Naive B cell (primary cell): ENCODE data around the gene TPSD1. TPM values are rescaled to one million over a fixed set of nuclear protein-coding genes. Genes with fewer than 3 reads are reported as not detected.

Experiments used
- ATAC-seq, 2 donors: fragments of 150-1000 bp; cut with Tn5 transposase; 2 replicates each; pipeline ENCODE4 v1.10.0; 2021; ENCODE audit warnings: low read depth in 2 of 2, mild to moderate bottlenecking in 2 of 2, moderate library complexity in 2 of 2
- DNase-seq: peaks from one replicate; pipeline ENCODE4 v3.0.0; 2022
- H3K27ac Mint-ChIP-seq, 6 donors: one replicate each; pipeline ENCODE4 v1.8.0; 2020 to 2022; ENCODE audit warnings: mild to moderate bottlenecking in 6 of 6, mixed read lengths in 6 of 6, moderate library complexity in 5 of 6, inconsistent platforms in 2 of 6
- H3K27me3 Mint-ChIP-seq, 3 donors: one replicate each; pipeline ENCODE4 v1.8.0; 2021 to 2022; ENCODE audit warnings: mixed read lengths in 3 of 3, mild to moderate bottlenecking in 1 of 3
- H3K36me3 Mint-ChIP-seq, 2 donors: one replicate each; pipeline ENCODE4 v1.8.0; 2020 to 2022; ENCODE audit warnings: mixed read lengths in 2 of 2, inconsistent platforms in 1 of 2, mild to moderate bottlenecking in 1 of 2
- H3K4me1 Mint-ChIP-seq, 3 donors: one replicate each; pipeline ENCODE4 v1.8.0; 2020 to 2022; ENCODE audit warnings: mixed read lengths in 3 of 3, inconsistent platforms in 1 of 3, mild to moderate bottlenecking in 1 of 3, moderate library complexity in 1 of 3
- H3K4me3 Mint-ChIP-seq, 8 donors: one replicate each; pipeline ENCODE4 v1.8.0; 2020 to 2022; ENCODE audit warnings: mild to moderate bottlenecking in 8 of 8, mixed read lengths in 8 of 8, moderate library complexity in 8 of 8, inconsistent platforms in 2 of 8
- H3K9me3 Mint-ChIP-seq, 7 donors: one replicate each; pipeline ENCODE4 v1.8.0; 2020 to 2022; ENCODE audit warnings: mixed read lengths in 7 of 7, mild to moderate bottlenecking in 5 of 7, inconsistent platforms in 2 of 7, moderate library complexity in 1 of 7
- polyA plus RNA-seq, 6 donors: library from polyadenylated mRNA; unstranded; fragments of 300-500 nt; fragmentation: Illumina TruSeq; gene quantifications; one replicate each; pipeline ENCODE4 v1.2.3, GENCODE V29; 2021; ENCODE audit warnings: low read depth in 6 of 6

Gene TPSD1
- polyA plus RNA-seq, 6 donors from 2014 or later, result not detected

GRCh38 chr16:1257561-1258224 is 1.8 kb downstream of the TPSD1 start:
- H3K36me3 Mint-ChIP-seq, result no peaks in the 10 kb centered on the region
- H3K27ac Mint-ChIP-seq, result no peak overlapping the region
- H3K4me1 Mint-ChIP-seq, result peaks cover 6% of the 10 kb centered on the region in 3 donors
- H3K27me3 Mint-ChIP-seq, result peaks cover 4 to 52% (median 26%) of the 10 kb centered on the region in 3 donors
- H3K4me3 Mint-ChIP-seq, result no peak overlapping the region
- no peaks in the 10 kb centered on the region for H3K9me3 Mint-ChIP-seq
- ATAC-seq (no peak), DNase-seq (no peak)

DNA sequence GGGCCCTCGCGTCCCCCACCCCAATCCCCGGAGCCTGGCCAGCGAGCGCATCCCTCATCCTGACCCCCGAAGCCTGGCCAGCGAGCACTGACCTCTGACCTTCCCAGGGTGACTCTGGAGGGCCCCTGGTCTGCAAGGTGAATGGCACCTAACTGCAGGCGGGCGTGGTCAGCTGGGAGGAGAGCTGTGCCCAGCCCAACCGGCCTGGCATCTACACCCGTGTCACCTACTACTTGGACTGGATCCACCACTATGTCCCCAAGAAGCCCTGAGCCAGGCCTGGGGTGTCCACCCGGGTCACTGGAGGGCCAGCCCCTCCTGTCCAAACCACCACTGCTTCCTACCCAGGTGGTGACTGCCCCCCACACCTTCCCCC is 2.3 kb downstream of the TPSD1 start:
- no peak overlapping the region for H3K27ac Mint-ChIP-seq
- no peak overlapping the region for H3K4me3 Mint-ChIP-seq
- DNase-seq (no peak), ATAC-seq (no peak)
- no peaks in the 10 kb centered on the region for H3K9me3 Mint-ChIP-seq
- H3K27me3 Mint-ChIP-seq, result peaks cover 4 to 53% (median 26%) of the 10 kb centered on the region in 3 donors
- H3K4me1 Mint-ChIP-seq, result peaks cover 6% of the 10 kb centered on the region in 3 donors
- no peaks in the 10 kb centered on the region for H3K36me3 Mint-ChIP-seq

DNA sequence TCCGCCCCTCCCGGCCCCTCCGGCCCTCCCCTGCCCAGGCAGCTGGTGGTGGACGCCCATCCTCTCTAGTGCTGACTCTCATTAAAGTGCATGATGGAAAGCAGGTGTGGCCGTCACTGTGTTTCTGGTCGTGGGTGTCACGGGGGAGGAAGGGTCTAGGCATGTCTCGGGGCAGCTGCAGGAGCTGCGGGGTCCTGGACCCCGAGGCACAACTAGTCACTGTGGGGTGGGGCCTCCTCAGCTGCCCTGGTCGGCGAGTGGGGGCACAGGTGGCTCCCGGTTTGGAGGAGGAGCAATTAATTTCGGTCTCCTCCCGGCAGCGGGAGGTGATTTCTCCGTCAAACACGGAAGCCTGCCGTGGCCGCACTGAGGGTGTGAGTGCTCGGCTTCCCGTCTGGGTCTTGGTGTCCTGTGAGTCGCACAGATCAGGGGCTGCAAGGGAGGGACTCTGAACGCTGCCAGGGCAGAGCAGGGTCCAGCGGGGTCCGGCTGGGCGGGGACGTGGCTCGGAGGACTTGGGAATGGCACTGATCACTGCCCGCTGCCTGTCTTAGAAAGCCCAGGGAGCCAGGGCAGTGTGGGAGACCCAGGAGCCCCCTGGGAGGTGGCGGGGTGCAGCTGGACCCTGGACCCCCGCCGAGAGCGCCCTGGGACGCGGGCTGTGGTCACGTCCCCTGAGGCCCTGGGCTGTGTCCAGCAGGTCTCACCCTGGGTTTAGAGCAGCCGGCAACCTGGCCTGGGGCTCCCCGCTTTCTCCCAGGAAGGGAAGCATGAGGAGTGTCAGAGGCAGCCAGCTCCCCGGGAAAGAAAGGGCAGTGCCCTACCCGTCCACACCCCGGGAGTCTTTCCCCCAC is 3.3 kb downstream of the TPSD1 start:
- H3K27ac Mint-ChIP-seq, result peak overlapping the region in 2 of 6 donors; percentile 33 to 56
- H3K4me3 Mint-ChIP-seq, result peak overlapping the region in 4 of 8 donors; percentile 32 to 59 (median 48)
- no peak for ATAC-seq
- H3K4me1 Mint-ChIP-seq, result peaks cover 6% of the 10 kb centered on the region in 3 donors
- no peak for DNase-seq
- no peaks in the 10 kb centered on the region for H3K36me3 Mint-ChIP-seq
- peaks cover 5 to 53% (median 26%) of the 10 kb centered on the region in 3 donors for H3K27me3 Mint-ChIP-seq
- peaks cover 0 to under 1% (median 0%) of the 10 kb centered on the region in 7 donors for H3K9me3 Mint-ChIP-seq

- H3K27me3 Mint-ChIP-seq, result peaks cover 10 to 53% (median 26%) of the 10 kb centered on the region in 3 donors
- no peak for ATAC-seq
- peaks cover 0 to 5% (median 0%) of the 10 kb centered on the region in 7 donors for H3K9me3 Mint-ChIP-seq
- DNase-seq, result no peak
- no peaks in the 10 kb centered on the region for H3K36me3 Mint-ChIP-seq
- no peak overlapping the region for H3K4me3 Mint-ChIP-seq
- H3K4me1 Mint-ChIP-seq, result peaks cover 6 to 10% (median 6%) of the 10 kb centered on the region in 3 donors
- no peak overlapping the region for H3K27ac Mint-ChIP-seq
Measured at GRCh38 chr16:1259760-1260068, 3.8 kb downstream of the TPSD1 start.

- peak overlapping the region in 1 of 6 donors; percentile 82 for H3K27ac Mint-ChIP-seq
- H3K4me1 Mint-ChIP-seq, result peaks cover 6 to 10% (median 6%) of the 10 kb centered on the region in 3 donors
- H3K36me3 Mint-ChIP-seq, result no peaks in the 10 kb centered on the region
- peaks cover 10 to 53% (median 26%) of the 10 kb centered on the region in 3 donors for H3K27me3 Mint-ChIP-seq
- H3K9me3 Mint-ChIP-seq, result peaks cover 0 to 5% (median 0%) of the 10 kb centered on the region in 7 donors
- ATAC-seq, result no peak
- DNase-seq, result no peak
- no peak overlapping the region for H3K4me3 Mint-ChIP-seq
Measured at GRCh38 chr16:1260101-1260680, 4.3 kb downstream of the TPSD1 start.

DNA sequence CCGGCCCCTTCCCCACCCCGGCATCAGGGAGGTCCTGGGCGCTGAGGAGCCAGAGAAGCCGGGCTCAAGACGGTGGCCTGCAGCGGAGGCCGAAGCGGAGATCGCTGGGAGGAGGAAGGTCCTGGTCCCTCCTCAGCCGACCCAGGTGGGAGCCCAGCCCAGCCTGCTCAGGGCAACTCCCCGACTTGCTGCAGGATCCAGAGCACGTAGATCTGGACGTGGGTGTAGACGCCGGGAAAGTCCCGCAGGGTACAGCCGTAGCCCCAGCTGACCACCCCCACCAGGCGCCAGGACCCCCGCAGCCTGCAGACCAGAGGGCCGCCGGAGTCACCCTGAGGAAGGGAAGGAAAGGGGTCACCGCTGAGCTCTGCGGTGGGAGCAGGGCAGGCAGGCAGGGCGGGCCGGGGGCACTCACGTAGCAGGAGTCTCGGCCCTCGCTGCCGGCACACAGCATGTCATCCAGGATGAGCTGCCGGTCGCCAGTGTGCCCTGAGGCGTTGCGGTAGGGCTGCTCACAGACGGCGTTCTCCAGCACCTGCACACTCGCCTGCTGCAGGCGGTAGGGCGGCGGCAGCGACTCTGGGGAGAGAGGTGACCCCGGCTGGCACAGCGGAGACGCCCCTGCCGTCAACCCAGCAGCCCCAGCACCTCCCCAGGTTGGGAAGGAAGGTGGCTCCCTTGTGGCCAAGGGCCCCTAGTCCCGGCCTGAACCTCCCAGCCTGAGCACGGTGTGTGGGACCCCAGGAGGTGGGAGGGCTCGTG is 5.4 kb downstream of the TPSD1 start:
- Mint-ChIP-seq H3K4me1 (peaks cover 6 to 10% (median 6%) of the 10 kb centered on the region in 3 donors), H3K36me3 (no peaks in the 10 kb centered on the region), H3K27me3 (peaks cover 12 to 54% (median 26%) of the 10 kb centered on the region in 3 donors), H3K9me3 (peaks cover 0 to 5% (median 0%) of the 10 kb centered on the region in 7 donors), H3K4me3 (no peak overlapping the region), H3K27ac (no peak overlapping the region)
- no peak for DNase-seq
- peak in 1 of 2 donors; percentile 53 for ATAC-seq

GRCh38 chr16:1262210-1262845 is 6.5 kb downstream of the TPSD1 start:
- Mint-ChIP-seq H3K9me3 (peaks cover 0 to 5% (median 0%) of the 10 kb centered on the region in 7 donors), H3K36me3 (no peaks in the 10 kb centered on the region), H3K27ac (no peak overlapping the region), H3K27me3 (peaks cover 14 to 50% (median 26%) of the 10 kb centered on the region in 3 donors), H3K4me3 (no peak overlapping the region), H3K4me1 (peaks cover 6 to 10% (median 6%) of the 10 kb centered on the region in 3 donors)
- ATAC-seq (no peak), DNase-seq (no peak)

- Mint-ChIP-seq H3K27ac (no peak overlapping the region), H3K27me3 (peaks cover 14 to 48% (median 26%) of the 10 kb centered on the region in 3 donors), H3K4me1 (peaks cover 6 to 10% (median 6%) of the 10 kb centered on the region in 3 donors), H3K36me3 (no peaks in the 10 kb centered on the region), H3K4me3 (no peak overlapping the region), H3K9me3 (peaks cover 0 to 5% (median 0%) of the 10 kb centered on the region in 7 donors)
- DNase-seq (no peak), ATAC-seq (no peak)
Measured at GRCh38 chr16:1262846-1263221, 7.0 kb downstream of the TPSD1 start.

DNA sequence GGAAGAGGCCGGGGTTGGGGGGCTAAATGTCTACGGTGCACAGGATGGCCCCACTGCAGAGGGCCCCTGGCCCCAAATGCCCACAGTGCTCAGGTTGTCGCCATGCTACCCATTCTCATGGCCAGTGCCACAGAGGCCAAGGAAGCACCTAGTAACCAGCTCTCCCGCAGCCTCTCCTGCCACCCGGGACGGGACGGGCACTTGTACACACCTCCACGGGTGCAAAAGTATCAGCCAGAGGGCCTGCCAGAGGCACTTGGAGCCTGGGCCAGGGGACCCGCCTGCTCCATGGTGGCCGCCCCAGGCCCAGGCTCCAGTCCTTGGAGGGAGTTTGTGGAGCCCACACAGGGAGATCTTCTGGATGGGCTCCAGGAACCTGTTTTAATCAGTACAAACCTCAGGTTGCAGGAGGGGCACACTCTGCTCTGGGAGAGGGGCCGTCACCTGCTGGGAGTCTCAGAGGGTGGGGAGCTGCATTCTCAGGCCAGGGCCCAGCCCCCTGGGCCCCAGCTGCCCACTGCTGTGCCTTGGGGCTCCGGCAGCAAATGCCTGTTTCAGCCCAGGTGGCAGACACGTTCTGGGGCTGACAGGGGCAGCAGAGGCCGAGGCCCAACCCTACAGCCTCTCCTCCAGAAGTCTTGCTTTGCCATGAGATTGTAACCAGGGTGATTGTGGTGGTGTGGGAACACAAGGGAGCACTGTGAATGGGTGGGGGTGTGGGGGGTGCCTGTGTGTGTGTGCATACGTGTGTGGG is 7.9 kb downstream of the TPSD1 start:
- H3K4me3 Mint-ChIP-seq, result no peak overlapping the region
- peaks cover 14 to 40% (median 23%) of the 10 kb centered on the region in 3 donors for H3K27me3 Mint-ChIP-seq
- DNase-seq, result no peak
- no peak for ATAC-seq
- no peak overlapping the region for H3K27ac Mint-ChIP-seq
- peaks cover 0 to 5% (median 0%) of the 10 kb centered on the region in 7 donors for H3K9me3 Mint-ChIP-seq
- H3K4me1 Mint-ChIP-seq, result peaks cover 5 to 10% (median 6%) of the 10 kb centered on the region in 3 donors
- no peaks in the 10 kb centered on the region for H3K36me3 Mint-ChIP-seq

DNA sequence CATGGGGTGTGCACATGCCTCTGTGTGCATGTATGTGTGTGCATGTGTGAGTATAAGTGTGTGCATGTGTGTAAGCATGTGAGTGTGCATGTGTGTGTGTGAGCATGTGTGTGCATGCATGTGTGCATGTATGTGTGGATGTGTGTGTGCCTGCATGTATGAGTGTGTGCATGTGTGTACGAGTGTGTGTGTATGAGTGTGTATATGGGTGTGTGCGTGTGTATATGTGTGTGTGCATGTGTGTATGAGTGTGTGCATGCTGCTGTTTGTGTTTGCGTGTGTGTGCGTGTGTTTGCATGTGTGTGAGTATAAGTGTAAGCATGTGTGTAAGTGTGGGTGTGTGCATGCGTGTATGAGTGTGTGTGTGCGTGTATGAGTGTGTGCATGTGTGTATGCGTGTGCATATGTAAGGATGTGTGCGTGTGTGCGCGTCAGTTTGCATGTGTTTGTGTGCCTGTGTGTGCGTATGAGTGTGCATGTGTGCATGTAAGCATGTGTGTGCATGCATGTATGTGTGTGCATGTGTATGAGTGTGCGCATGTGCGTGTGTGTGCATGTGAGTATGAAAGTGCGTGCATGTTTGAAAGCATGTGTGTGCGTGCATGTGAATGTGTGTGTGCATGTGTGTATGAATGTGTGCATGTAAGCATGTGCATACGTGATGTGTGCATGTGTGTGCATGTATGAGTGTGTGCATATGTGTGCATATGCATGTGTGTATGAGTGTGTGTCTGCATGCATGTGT is 8.6 kb downstream of the TPSD1 start:
- Mint-ChIP-seq H3K4me3 (peak overlapping the region in 1 of 8 donors; percentile 73), H3K4me1 (peaks cover 0 to 4% (median 1%) of the 10 kb centered on the region in 3 donors), H3K9me3 (peaks cover 0 to 5% (median 0%) of the 10 kb centered on the region in 7 donors), H3K27ac (no peak overlapping the region), H3K27me3 (peaks cover 18 to 34% (median 19%) of the 10 kb centered on the region in 3 donors), H3K36me3 (no peaks in the 10 kb centered on the region)
- DNase-seq (no peak), ATAC-seq (no peak)

- ATAC-seq, result no peak
- Mint-ChIP-seq H3K9me3 (peaks cover 0 to 5% (median 0%) of the 10 kb centered on the region in 7 donors), H3K4me3 (peak overlapping the region in 1 of 8 donors; percentile 42), H3K27me3 (peaks cover 18 to 36% (median 25%) of the 10 kb centered on the region in 3 donors), H3K4me1 (peaks cover 0 to 4% (median 1%) of the 10 kb centered on the region in 3 donors), H3K36me3 (no peaks in the 10 kb centered on the region), H3K27ac (no peak overlapping the region)
- no peak for DNase-seq
Measured at GRCh38 chr16:1265090-1265630, 9.3 kb downstream of the TPSD1 start.
